ENCODE measurements around the gene ITGB3BP.

DNA sequence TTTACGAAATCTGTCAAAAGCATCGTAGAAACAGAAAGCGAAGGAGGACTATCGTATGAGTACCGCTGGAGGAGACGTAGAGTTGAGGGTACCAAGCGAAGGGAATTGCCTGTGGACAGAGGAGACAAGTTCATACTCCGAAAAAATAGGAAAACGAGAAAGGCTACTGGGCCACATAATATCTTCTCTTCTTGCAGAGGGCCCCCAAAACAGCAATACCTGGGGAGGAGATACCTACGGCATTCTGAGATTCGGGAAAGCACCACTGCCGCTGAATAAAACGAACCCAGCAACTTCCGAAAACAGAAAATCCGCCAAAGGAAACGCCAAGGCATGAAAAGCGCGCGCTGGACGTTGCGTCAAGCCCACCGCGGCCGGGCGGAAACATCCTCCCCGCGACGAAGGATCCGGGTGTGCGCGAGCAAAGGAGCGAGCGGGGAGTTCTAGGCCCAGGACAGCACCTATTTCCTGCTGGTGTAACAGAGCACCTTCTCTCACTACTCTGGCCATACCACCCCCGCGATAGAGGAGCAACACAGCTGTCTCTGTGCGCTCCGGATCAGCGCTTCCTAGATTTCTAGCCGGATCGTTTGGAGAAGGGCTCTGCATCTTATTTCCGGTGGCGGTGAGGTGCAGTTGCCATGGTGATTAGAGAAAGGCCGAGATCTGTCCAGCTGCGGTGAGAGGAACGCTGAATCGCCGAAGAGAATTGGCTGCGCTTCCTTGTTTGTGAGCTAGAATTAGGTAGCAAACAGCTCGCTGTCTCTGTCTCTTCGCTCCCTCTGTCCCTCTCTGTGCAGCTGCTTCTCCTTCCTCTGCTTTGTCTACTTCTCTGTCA is at the start of gene ITGB3BP, which contains the start of gene EFCAB7:
- TF ChIP-seq, protein P1, sequence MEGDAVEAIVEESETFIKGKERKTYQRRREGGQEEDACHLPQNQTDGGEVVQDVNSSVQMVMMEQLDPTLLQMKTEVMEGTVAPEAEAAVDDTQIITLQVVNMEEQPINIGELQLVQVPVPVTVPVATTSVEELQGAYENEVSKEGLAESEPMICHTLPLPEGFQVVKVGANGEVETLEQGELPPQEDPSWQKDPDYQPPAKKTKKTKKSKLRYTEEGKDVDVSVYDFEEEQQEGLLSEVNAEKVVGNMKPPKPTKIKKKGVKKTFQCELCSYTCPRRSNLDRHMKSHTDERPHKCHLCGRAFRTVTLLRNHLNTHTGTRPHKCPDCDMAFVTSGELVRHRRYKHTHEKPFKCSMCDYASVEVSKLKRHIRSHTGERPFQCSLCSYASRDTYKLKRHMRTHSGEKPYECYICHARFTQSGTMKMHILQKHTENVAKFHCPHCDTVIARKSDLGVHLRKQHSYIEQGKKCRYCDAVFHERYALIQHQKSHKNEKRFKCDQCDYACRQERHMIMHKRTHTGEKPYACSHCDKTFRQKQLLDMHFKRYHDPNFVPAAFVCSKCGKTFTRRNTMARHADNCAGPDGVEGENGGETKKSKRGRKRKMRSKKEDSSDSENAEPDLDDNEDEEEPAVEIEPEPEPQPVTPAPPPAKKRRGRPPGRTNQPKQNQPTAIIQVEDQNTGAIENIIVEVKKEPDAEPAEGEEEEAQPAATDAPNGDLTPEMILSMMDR (conservative IDR thresholded peaks at IDR 0.05; ENCODE audit: low read depth, low read length), result no peak
- no peak for TF ChIP-seq EZH2phosphoT487 (IDR thresholded peaks at IDR 0.05; ENCODE audit: borderline replicate concordance, low read length)
- no peak for TF ChIP-seq EZH2 (IDR thresholded peaks at IDR 0.05; ENCODE audit: low read length, unreplicated experiment)
